ENCODE measurements around the gene PNP.
A peak's percentile ranks its signal among the peaks of the same experiment; 100 is the strongest.

- TF ChIP-seq POLR2A (IDR thresholded peaks at IDR 0.05) (no peak), EP300 (IDR thresholded peaks at IDR 0.05; ENCODE audit: low read depth) (no peak), POLR2AphosphoS5 (IDR thresholded peaks at IDR 0.05) (no peak)
- TF ChIP-seq, protein P1, sequence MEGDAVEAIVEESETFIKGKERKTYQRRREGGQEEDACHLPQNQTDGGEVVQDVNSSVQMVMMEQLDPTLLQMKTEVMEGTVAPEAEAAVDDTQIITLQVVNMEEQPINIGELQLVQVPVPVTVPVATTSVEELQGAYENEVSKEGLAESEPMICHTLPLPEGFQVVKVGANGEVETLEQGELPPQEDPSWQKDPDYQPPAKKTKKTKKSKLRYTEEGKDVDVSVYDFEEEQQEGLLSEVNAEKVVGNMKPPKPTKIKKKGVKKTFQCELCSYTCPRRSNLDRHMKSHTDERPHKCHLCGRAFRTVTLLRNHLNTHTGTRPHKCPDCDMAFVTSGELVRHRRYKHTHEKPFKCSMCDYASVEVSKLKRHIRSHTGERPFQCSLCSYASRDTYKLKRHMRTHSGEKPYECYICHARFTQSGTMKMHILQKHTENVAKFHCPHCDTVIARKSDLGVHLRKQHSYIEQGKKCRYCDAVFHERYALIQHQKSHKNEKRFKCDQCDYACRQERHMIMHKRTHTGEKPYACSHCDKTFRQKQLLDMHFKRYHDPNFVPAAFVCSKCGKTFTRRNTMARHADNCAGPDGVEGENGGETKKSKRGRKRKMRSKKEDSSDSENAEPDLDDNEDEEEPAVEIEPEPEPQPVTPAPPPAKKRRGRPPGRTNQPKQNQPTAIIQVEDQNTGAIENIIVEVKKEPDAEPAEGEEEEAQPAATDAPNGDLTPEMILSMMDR (IDR thresholded peaks at IDR 0.05) = peak in 1 of 5 experiments; percentile 12
These were observed 49.8 kb upstream of the PNP start for GRCh38 chr14:20419419-20419818.

All from transverse colon (tissue), 4 donors.